Inflammatory macrophage treated with lipopolysaccharide for 1 hour (primary cell): ENCODE results near the gene OPTC.

Experiments used
- DNase-seq, 2 donors: peaks; one replicate each; pipeline ENCODE4 v3.0.0-alpha.2; 2020 to 2022

The OPTC gene

DNA sequence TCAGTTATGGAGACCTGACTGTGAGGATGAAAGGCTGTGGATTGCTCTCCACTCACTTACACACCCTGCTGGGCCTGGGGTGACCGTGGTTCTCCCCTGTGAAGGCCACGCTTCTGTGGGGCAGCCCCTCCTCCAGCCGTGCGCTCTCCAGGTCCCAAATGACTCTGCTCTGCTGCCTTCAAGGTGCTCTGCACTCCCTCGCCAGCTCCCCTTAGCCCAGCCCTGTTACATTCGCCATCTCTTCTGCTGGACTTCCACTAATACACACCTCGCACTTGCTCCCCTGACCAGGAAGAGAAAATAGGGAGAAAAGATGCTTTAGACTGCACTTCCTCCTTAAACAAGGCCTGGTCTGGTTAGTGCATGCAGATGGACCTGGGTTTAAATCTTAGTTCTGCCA lies 24.6 kb downstream of the OPTC start:
- DNase-seq: no peak

DNA sequence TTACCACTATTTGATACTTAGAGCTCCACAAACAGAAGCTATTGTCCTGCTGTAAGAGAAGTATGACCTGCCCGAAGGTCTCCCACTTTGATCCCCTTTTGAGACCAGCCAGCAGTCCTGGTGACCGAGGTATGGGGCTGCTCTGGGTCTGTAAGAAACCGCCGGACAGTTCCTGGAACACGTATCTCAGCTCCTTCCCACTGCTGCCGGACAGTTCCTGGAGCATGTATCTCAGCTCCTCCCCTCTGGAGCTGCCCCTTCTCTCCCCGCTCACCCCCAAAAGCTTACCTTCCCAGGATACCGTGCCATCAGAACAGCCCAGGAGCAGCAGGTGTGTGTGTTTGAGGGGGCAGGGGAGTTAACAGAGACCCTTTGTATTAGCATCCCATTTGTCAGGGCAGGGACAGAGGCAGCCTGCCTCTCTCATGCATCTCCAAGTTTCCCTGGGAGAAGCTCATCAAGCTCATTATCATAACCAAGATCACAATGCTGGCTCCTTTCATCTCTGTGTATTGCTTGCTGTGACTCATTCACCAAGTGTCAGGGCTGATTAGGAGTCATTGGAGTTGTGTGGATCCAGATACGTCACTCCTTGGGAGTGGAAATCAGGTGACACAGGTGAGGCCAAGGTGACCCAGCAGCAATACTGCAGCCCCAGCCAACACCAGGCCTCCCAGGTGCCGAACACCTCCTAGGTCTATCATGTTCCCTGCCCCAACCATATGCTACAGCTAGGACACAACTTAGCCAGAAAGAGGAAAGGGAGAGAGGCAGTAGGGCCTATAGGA lies 25.3 kb downstream of the OPTC start:
- DNase-seq: no peak

DNA sequence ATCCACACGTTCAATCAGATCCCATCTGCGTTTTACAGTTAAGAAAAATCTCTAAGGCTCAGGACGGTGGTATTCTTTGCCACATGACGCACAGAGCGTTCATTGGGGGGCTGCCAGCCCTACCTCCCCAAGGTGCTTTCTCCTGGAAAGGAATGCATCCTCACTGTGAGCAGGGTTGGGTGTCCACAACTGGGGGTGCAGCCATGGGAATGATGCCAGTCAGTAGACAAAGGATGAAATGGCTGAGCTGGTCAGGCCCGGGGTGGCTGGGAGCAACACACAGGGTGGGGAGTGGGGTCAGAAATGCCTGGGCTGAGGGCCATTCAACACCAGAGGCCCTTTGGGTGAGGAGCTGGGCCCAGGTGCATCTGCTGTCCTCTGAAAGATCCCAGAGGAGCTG lies 25.9 kb downstream of the OPTC start:
- DNase-seq: no peak

DNA sequence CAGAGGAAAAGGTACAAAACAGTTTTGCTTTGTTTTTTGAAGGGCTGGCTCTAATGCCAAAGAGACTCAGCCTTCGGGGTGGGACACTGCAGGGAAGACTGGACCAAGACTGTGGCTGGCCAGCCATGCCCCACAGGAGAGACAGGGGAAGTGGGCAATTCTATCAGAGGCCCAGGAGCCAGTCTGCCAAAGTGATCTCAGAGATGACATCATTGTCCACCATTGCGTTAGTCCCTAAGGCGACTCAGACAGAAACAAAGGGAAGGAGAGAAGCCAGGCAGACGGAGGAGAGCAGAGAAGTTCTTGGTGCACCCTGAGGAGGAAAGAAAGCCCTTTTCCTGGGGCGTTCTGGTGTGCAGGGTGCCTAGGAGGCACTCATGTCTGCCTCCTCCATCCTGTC lies 26.4 kb downstream of the OPTC start:
- DNase-seq: peak; percentile 70 to 76

DNA sequence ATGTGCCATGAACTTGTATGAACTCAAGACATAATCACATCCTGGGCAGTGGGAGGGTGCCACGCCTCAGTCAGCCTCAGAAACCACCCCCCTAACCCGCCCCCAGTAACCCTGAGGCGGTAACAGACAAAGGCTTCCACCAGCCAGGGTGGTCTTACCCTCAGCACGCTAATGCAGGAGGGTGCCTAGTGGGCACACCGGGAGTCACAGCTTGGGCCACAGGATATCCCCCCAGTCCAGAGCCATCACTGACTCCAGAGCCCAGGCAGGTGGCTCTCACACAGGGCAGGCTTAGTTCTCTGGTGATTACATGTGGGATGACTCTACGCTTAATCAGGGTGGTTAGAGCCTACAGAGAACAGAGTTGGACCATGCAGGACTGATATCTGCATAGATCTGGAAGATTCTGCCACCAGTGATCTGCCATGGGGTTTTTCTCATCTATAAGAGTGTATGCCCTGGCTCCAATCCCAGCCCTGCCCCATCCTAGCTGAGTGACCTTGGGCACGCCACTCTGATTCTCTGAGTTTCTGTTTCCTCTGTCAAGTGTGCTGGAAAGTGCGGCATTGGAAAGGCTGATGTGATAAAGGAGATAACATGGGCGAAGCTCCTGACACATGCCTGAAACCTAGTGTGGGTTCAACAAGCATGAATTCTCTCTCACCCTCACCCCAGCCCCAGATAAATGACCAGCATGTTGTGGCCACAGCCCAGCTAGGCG lies 27.3 kb downstream of the OPTC start:
- DNase-seq: no peak

DNA sequence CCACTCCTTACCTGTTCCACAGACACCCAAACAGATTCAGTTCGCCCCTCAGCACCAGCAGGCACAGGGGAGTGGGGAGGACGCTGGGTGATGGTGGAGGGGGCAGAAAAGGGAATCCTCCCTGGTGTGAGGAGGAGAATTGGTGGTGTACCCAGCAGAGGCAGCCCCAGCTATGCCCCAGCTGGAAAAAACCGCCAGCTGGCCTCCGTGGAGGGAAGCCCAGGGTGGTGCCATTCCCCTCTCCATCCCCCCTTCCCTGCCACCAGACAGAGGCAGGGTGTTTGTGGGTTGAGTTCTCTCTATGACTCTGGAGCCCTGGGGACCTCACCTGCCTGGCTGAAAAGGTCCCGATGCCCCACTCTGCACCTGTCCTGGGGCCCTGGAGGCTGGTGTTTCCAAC lies 27.9 kb downstream of the OPTC start:
- no peak for DNase-seq

DNA sequence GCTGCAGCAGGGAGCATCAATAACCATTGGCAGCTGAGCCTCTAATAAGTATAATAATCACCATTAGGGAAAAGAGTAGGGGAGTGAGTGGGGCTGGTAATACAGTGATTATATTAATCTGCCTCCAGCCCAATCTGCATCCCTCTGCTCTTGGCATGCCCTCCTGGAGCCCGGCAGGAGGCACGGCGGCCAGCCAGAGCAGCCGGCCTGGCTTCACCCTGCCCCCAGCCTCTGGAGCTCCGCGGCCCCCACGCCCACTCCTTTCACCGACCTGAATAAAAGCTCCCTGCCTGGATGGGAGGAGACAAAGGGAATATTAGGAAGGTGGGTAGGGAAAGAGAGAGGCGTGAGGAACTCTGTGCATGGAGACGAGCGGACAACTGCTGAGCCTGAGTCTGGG lies 28.3 kb downstream of the OPTC start:
- no peak for DNase-seq

DNA sequence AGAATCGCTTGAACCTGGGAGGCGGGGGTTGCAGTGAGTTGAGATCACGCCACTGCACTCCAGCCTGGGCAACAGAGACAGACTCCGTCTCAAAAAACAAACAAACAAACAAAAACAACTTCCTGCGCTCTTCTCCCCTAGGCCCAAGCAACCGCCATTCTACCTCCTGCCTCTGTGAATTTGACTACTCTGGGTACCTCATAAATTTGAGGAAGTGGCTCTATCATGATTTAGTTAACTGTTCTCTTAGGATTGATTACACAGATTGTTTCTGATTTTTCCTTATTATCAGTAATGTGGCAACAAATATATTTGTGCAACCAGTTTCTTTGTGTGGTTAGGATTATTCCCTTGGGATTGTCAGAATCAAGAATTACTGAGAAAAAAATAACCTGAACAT lies 29.7 kb downstream of the OPTC start:
- no peak for DNase-seq

DNA sequence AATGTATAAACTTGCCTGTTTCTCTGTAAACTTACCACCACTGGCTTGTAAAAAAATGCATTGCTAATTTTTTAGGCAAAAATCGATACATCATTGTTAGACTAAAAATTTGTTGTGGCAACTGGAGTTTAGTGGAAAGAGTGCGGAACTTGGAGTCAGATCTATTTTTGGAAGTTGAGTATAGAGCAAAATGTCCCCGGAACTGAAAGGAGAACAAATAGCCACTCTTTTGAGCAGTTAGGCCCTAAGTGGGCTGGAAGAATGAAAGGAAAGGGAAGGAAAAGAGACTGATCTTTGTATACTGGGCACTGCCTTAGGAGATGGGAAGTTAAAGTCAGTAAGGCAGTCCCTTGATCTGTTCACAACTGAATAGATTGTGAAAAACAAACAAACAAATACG lies 30.2 kb downstream of the OPTC start:
- DNase-seq: peak in 1 of 2 donors; percentile 54

DNA sequence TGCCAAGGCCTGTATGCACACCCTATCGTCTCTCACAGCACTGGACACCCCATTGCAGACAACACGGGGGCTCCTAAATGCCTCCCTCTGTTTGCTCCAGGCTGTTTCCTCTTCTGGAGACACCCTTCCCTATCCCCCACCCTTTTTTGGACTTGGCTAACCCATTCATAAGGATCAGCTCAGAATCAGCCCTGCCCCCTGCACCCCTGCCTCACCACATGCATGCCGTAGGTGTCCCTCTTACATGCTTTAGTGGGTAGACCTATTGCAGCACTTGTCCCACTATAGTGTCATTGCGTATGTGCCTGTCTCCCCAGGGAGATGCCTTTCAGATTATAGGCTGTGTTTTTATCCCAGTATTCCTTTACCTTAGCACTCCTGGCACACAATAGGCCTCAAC lies 30.9 kb downstream of the OPTC start:
- no peak for DNase-seq

DNA sequence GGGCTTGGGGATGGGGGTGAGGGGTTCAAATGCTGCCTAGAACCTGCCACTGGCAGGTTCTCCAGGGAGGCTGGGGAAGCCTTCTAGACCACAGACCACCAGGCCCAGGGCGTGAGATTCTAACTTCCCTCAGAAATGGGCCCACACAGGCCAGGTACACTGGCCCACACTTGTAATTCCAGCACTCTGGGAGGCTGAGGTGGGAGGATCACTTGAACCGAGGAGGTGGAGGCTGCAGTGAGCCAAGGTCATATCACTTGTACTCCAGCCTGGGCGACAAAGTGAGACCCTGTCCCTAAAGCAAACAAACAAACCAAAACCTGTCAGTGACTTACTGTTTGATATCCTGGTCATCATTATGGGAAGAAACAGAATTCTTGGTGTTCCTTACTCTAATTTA lies 31.7 kb downstream of the OPTC start:
- no peak for DNase-seq

DNA sequence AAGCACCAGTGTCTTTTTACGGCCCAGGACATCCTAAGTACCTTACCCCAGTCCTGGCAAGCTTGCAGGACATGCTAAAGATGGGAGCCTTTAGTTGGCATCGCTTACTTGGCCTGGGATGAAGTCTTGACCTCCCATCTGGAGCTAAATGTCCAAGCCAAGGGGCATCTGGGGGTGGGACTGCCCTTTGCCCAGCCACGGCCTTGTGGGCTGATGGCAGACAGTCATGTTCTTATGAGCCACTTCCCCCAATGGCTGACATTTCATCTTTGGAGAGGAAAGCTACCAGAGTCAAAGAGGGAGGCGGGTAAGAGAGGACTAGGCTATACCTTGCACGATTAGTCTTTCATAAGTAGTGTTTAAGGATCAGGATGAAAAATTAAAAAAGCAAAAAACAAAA lies 32.2 kb downstream of the OPTC start:
- DNase-seq: peak in 1 of 2 donors; percentile 29

DNA sequence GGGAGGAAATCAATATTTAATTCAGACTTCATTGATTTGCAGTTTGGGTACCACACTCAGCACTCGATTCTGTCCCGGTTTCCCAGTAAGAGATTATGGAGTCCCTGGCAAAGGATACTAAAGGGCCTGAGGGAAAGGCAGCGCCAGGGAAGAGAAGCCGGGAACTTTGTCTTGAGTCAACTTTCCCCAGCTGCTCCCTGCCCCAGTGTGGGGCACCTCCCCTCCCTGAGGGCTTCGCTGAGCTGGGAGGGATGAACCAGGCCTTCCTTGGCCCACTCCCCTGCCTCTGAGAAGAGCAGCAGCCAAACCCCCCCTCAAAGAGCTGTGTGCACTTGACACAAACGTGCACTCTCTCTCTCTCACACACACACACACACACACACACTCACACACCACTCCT lies 32.6 kb downstream of the OPTC start:
- DNase-seq: no peak

DNA sequence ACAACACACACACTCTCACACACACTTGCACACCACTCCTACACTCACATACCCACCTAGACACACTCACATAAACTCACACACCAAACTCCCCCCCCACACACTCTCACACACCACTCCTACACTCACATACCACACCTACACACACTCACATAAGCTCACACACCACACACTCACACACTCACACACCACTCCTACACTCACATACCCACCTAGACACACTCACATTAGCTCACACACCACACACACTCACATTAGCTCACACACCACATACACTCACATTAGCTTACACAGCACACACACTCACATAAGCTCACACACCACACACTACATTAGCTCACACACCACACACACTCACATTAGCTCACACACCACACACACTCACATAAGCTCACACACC lies 33.1 kb downstream of the OPTC start:
- DNase-seq: no peak

DNA sequence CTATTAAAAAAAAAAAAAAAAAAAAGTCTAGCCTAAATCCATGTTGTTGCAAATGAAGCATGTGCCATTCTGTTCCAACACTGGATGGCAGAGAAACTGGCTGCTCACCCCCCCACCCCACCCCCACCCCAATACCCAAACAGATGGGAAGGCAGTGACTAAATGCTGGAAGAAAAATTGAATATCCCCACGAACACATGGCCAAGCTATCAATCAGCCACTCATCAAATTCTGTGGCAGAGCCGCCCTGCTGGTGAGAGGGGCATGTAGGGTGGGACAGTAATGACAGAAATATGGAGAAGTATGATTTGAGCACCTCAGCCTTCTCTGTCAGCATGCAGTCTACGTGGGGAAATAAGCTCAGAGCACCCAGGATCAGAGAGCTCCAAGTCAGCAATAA lies 34.1 kb downstream of the OPTC start:
- DNase-seq: no peak

DNA sequence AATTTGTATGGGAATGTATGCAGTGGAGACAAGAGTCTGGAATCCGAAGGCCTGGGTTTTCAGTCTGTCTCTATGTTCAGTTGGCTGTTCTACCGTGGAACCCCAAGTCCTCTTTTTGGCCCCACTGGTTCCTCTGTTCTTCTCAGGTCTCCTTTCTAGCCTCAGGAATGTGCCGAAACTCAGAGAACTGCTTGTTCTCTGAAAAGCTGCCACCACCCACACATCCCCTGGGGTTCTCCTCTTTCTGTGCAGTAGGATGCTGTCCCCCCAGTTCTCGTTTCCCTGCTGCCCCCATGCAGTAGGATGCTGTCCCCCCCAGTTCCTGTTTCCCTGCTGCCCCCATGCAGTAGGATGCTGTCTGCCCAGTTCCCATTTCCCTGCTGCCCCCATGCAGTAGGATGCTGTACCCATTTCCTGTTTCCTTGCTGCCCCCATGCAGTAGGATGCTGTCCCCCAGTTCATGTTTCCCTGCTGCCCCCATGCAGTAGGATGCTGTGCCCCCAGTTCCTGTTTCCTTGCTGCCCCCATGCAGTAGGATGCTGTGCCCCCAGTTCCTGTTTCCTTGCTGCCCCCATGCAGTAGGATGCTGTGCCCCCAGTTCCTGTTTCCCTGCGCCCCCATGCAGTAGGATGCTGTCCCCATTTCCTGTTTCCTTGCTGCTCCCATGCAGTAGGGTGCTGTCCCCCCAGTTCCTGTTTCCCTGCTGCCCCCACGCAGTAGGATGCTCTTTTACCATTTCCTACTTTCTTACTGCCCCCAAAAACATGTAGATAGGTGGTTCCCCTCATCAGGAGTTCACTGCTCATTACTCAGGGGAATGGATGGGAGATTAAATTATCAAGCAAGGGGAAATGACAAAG lies 35.3 kb downstream of the OPTC start:
- DNase-seq: peak in 1 of 2 donors; percentile 65

DNA sequence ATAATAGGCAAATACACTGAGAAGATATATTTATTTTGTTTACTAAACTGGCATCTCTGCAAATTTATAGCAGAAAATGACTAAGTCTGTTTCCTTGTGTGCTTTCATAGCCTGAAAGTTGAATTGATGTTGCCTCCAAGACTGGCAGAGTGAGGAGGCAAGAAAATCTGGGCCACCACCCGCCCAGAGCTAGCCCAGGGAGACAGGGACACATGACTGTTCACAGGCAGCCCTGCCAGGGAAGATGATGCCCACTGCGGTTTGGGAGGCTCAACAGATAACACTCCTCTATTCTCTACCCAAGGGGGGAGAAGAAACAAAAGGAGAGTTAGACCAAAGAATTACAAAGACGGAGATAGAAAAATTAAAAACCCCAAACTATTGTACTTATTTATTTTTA lies 37.1 kb downstream of the OPTC start:
- no peak for DNase-seq

DNA sequence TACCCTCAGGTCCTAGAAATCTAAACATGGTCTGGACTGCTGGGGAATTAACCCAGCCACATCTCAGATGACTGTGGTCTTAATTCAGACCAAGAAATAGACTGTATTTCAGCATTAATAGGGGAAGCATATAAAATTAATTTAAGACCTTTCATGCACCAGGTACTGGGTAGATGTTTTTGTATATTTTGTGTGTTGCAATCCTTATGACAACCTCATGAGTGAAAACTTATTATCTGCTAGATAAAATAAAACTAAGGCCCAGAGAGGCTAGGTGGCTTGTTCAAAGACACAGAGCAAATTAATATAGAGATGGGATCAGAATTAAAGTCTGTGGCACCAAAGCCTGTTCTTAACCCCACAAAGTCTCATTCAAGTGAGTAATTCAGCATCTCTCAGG lies 40.1 kb downstream of the OPTC start:
- no peak for DNase-seq

DNA sequence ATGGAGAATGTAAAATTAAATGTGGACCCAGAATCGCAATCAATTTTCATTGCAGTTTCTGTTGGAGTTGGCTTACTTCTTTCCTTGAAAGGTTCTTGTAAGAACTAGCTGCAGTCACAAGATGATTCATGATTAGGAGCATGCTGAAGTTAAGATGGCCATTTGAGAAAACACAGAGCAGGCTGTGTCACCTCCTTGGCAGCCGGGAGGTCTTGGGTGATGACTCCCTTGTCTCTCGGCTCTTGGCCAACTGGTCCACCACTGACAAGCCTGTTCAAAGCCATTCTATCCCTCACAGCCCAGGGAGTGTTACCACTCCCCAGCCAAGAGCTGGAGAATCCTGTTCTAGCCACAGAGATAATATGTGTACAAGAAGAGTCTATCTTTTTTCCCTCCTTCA lies 40.6 kb downstream of the OPTC start:
- DNase-seq: no peak

DNA sequence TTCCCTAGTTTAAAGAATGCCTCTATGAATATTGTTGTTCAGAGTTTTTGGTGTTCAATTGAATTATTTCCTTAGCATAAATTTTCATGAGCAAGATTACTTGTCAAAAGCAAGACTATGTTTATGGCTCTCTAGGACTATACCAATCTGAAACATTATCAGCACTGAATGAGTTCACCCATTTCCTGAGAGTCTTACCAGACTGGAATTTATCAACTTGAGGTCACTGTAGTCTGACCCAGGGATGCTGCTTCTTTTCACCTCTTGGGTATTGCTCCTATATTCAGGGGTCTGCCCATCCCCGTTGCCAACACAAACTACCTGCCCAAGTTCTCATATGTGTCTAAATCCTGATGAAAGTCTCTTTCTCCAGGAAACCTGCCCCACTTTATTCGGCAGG lies 42.6 kb downstream of the OPTC start:
- no peak for DNase-seq

DNA sequence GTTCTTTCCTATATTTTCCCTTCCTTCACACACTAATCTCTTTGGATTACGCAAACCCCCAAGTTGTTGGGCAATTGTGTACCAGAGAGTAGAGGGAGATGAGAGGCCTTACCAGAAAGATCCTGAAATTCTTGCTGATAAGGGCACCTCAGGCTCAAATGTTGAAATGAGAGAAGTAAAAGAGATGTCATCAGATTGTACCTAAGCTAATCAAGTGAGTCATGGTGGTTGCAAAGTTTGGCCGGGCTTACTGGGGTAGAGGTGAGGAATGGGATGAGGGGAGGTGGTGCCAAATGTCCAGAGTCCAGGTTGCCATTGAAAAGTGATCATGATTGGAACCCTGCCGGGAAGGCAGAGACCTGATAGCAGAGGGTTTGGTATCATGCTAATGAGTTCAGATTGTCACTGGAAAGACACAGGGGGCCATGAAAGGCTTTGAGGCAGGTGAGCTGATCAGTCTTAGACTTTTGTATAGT lies 43.1 kb downstream of the OPTC start:
- DNase-seq: no peak

DNA sequence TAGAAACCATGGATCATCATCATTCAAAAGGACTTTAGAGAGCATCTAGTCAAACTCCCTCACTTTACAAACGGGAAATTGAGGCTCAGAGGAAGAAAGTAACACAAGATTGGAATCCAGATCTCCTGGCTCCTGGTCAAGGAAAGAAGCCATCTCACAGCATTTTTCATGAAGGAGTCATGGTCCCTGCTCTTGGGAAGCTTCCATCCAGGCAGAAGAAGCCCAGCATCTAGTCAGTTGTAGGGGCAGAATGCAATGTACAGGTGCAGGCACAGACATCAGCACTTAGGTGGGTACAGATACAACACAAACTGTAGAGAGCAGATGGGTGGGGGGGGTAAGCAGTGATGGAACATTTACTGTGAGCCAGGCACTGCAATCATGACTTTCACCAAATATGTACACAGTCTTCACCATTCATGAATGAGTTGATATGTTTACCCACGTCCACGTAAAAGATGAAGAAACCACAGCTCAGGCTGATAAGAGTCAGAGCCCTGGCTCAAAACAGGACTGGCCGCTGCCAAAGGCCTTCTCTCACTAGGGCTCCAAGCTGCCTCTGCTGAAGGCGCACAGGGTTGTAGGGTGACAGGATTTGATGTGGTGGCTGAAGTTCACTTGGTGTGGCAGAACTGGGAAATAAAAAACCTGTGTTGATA lies 44.0 kb downstream of the OPTC start:
- no peak for DNase-seq

DNA sequence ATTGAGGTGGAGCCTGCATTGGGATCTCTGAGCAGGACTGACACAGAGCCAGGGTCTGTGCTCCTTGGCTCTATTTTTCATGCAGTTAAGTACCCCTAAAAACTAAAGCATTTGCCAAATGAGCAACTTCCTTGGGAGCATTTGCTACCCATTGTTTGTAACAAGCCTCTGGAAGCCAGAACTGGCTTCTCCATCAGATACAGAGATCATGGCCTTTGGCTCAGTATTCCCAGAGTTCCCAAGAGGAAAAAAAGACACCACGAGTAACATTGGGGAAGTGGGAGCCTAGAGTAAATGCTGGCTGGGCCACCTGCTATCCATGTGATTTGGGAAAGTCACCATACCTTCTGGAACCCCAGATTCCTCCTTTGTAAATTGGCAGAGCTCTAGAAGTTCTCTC lies 44.8 kb downstream of the OPTC start:
- DNase-seq: no peak
